Panc1 (cell line): ENCODE data around the gene MTHFD1.

Experiments used
- CTCF ChIP-seq: fragments of 450-650 bp; IDR thresholded peaks from 2 replicates; pipeline ENCODE4 v1.5.1; 2017; ENCODE audit warnings: mild to moderate bottlenecking
- POLR2AphosphoS5 ChIP-seq: IDR thresholded peaks from 2 replicates; pipeline ENCODE4 v1.6.1; 2012; ENCODE audit warnings: mild to moderate bottlenecking, low read depth, low read length, moderate library complexity
- REST ChIP-seq, 2 experiments: IDR thresholded peaks; 2 replicates each; pipeline ENCODE4 v1.6.1; 2011 to 2012; ENCODE audit warnings: low read depth in 2 of 2, control low read depth in 1 of 2, low read length in 1 of 2, mild to moderate bottlenecking in 1 of 2, moderate library complexity in 1 of 2; ENCODE audit not compliant: insufficient read depth in 1 of 2
- SIN3A ChIP-seq: IDR thresholded peaks from 2 replicates; pipeline ENCODE4 v1.6.1; 2012; ENCODE audit warnings: low read depth, mild to moderate bottlenecking, low read length, moderate library complexity, borderline replicate concordance; ENCODE audit not compliant: insufficient read depth
- TCF7L2 ChIP-seq: IDR thresholded peaks from 2 replicates; pipeline ENCODE4 v1.6.1; 2011; ENCODE audit warnings: mild to moderate bottlenecking, low read depth, low read length, inconsistent platforms

- TF ChIP-seq REST (IDR thresholded peaks at IDR 0.05; ENCODE audit: insufficient read depth in 1 of 2, low read depth in 2 of 2, low read length in 1 of 2) (no peak), POLR2AphosphoS5 (no peak), CTCF (no peak), TCF7L2 (no peak), SIN3A (no peak)
Observed at GRCh38 chr14:64391113-64391725, 3.1 kb downstream of the MTHFD1 start.
